GM21737 (cell line): ENCODE data around the gene NAA20.
A peak's percentile ranks its signal among the peaks of the same experiment; 100 is the strongest.

Experiments used
- ATAC-seq: cut with Tn5 transposase; IDR thresholded peaks from one replicate; pipeline ENCODE4 v1.9.1; 2021; ENCODE audit warnings: mild to moderate bottlenecking, moderate library complexity; ENCODE audit not compliant: unreplicated experiment

Gene NAA20, protein sequence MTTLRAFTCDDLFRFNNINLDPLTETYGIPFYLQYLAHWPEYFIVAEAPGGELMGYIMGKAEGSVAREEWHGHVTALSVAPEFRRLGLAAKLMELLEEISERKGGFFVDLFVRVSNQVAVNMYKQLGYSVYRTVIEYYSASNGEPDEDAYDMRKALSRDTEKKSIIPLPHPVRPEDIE

DNA sequence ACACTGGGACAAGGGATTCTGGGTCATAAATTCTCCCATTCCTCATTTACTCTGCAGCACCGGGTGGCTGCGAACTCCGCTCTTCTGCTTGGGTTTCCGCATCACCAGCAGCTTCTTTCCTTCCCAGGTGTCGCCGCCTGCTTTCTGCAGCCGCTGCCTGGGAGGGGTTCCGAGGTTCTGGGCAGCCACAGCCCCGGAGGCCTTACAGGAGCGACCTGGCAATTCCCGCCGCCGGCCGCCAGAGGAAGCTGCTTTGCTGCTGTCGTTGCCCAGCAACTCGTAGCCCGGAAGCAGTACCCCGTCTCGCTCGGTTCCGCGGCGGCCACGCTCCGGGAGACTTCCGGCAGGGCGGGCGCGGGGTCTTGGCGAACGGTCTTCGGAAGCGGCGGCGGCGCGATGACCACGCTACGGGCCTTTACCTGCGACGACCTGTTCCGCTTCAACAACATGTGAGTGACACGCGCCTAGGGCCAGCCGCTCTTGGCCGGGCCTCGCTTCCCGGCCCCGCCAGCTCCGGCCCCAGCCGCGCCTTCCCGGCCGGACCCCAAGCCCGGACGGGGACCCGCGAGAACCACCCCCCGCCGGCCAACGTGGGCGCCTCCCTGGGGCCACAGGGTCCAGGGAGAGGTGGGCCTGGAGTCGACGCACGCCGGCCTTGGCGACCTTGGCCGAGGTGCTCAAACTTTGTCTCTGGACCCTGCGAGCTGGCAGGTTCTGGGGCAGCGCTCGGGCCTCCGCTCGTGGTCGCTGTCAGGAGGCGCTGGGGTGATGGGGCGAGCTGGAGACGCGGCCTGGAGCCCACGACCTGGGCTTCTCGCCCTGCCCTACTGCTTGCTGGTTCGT, at the start of gene NAA20:
Gene NAA20 (plus strand): TSS at position 362 of the 843 bp plus-strand sequence. CDS start 35 bp downstream, at position 397.
- peak; percentile 98 for ATAC-seq

DNA sequence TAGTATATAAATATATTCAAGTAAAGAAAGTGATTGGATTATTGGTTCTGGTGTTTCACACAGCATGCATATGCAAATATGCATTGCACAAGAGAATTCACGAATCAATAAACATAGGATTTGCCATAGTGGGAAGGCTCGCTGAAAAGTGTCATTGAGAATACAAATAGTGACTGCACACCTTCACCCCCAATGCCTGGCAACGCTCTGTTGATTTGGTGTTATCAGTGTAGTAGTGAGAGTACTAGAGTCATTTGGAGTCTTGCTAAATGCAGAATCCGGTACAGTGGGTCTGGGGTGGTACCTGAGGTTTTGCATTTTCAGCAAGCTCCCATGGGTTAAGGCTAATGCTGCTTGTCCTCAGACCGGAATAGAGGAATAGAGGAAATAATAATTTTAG, 49.7 kb upstream of the NAA20 start:
- no peak for ATAC-seq

DNA sequence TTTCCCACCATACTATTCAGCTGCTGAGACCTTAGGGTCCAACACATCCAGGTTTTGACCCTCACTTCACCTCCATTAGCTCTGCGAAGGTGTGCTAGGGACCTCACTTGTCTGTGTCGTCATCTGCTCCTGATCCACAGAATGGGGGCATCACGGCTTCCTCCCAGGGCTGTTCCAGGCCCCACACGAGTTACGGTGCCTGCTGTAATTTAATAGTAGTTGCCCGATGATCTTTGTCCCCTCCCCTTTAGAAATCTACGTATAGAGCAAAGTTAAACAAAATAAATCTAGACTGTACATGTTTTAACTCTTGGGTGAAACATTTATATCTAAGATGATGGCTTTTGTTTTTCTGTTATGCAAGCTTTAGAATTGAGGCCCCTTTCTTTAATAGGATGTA, 49.1 kb upstream of the NAA20 start:
- ATAC-seq, result no peak

DNA sequence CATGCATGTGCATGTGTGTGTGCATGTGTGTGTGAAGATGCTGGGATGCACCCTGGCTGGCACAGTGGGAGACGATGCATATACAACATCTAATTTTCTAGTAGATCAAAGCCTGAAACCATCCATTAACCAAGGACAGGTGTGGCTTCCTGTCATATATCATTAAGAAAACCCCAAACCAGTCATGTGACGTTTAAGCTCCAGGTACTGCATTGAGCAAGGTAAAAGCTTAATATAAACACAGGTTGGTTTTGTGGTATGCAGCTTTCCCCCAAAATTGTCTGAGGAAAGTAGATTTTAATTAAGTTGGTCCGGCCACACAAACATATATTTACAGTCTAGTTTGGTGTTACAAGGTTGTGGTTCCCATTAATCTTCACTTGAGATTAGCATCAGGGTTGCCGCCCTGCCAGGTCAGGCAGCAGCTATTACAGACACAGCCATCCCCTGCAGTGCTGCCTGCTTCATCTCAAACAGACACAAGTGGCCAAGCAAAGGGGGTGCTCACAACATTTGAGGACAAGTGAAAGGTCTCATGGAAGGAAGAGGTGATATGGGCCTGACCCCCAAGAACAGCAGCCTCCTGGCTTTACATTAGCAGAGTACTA, 48.6 kb upstream of the NAA20 start:
- ATAC-seq, result no peak

DNA sequence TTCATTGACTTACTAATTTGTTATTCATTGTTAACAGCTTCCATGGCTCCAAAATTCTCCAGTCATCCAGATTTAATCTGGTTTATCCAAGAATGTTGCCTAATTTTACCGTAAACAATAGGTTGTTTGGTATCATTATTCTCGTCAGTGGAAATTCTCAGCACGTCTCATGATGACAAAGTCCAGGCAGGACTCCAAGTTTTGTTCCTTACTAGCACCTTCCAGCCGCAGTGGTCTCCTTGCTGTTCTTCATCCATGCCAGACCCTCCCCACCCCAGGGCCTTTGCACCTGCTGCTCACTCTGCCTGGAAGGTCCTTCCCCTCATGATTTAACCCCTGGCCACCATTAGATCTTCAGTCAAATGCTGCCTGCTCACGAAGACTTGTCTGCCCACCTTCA, 48.1 kb upstream of the NAA20 start:
- no peak for ATAC-seq

DNA sequence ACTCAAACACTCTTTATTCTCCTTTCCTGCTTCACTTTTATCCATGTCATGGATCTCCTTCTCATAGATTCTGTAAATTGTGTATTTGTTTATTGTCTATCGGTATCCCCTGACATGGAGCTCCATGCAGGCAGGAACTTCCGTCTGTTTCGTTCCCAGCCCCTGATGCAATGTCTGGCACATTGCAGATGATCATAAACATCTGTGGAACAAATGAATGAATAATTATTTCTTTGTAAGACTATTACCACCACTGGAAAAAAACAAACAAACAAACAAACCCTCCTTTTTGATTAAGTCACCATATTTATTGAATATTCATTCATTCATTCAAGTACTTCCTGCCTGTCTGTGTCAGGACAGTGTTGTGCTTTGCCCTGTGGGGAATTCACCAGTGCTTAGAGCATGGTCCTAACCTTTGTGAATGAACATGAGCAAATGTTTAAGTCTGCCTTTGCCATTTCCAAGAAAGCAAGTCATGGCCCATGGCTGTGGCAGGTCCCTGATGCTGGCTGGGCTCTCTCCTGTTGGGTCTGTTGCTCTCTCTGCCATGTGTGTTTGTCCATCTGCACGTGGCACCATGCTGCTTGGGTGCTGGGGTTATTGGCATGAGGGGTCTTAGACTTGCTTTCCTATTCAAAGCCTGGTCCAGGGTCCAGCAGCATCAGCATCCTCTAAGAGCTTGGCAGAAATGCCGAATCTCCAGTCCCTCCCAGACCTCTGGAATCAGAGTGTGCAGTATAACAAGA, 47.5 kb upstream of the NAA20 start:
- no peak for ATAC-seq

DNA sequence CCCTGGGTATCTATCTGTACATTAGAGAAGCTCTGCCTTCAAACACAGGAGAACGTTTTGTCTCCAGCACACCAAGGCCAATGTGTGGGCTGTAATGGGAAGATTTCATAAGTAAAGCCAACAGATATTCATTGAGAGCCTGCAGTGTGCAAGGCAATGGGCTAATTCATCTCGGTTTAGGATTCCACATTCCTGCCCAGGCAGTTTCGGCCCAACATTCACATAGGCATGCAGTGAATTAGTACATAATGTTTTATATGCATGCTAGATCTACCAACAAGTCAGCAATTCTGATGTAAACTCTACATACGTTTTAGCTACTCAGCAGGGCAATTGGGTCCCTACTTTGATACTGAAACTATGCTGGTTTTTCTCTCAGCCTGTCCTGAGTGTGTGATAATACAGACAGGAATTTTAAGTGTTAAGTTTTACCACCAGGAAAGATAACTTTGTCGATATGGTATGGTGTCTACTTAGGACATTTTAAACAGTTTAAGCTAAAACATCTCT, 46.9 kb upstream of the NAA20 start:
- ATAC-seq, result no peak

DNA sequence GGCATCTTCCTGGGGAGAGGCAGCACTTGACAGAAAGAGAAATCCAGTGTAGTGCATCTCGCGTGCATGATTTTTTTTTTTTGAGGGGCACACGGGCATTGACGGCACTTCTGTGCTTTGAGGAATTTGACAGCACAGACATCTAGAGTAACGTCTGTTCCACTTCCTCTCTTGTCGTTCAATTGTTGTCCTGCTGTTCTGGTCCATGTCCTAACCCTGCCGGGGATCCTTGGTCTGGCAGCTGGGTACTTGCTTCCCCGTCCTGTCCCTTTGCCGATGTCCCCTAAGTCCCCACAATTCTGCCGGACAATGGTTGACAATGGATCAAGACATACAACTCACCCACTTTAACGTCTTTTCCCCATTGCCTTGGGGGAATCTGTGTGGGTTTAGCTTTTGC, 46.0 kb upstream of the NAA20 start:
- no peak for ATAC-seq

DNA sequence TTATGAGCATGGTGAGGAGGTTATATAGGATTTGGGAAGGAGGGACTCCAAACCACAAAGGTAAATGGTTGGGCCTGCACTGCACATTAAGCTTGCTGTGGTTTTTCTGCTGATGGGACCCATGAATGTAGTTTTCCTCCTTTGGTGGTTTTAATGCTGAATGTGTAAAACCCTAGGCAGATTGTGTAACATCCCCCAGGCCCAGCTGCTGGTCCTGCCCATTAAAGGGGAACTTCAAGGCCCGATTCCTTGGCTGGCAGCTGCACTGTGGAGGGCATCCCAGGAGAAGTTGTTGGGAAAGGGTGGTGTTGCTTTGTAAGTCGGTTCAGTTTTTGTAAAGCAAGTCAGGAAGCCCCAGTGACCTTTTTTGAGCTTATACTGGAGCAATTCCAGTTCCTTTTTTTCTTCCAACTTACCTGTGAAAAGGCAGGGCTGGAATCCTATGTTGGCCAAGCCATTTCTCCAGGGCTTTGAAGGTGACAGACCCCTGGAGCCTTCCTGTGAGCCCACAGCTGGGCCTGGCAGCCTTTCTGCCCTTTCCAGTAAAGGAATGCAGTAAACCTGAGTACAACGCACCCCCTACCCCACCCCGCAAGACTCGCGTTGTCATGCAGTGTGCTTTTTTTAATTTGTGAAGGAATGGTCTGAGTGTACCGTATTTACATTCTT, 43.1 kb upstream of the NAA20 start:
- no peak for ATAC-seq

DNA sequence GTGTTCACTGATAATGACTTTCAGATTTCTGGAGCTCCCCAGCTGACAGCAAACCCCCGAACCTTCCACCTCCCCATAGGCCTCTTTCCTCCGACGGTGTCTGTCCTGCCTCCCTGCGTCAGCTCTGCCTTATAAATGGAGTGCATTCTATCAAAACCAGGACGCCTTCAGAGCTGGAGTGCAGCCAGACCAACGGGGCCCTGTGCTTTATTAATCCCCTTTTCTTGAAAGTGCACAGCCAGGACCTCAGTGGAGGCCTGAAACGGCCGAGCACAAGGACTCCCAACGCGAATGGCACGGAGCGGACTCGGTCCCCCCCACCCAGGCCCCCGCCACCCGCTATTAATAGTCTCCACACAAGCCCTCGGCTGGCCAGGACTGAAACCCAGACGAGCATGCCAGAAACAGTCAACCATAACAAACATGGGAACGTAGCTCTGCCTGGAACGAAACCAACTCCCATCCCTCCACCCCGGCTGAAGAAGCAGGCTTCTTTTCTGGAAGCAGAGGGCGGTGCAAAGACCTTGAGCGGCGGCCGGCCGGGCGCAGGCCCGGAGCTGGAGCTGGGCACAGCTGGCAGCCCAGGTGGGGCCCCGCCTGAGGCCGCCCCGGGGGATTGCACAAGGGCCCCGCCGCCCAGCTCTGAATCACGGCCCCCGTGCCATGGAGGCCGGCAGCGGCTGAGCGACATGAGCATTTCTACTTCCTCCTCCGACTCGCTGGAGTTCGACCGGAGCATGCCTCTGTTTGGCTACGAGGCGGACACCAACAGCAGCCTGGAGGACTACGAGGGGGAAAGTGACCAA, 42.3 kb upstream of the NAA20 start:
- no peak for ATAC-seq

DNA sequence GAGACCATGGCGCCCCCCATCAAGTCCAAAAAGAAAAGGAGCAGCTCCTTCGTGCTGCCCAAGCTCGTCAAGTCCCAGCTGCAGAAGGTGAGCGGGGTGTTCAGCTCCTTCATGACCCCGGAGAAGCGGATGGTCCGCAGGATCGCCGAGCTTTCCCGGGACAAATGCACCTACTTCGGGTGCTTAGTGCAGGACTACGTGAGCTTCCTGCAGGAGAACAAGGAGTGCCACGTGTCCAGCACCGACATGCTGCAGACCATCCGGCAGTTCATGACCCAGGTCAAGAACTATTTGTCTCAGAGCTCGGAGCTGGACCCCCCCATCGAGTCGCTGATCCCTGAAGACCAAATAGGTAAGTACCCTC, 41.7 kb upstream of the NAA20 start:
- no peak for ATAC-seq

DNA sequence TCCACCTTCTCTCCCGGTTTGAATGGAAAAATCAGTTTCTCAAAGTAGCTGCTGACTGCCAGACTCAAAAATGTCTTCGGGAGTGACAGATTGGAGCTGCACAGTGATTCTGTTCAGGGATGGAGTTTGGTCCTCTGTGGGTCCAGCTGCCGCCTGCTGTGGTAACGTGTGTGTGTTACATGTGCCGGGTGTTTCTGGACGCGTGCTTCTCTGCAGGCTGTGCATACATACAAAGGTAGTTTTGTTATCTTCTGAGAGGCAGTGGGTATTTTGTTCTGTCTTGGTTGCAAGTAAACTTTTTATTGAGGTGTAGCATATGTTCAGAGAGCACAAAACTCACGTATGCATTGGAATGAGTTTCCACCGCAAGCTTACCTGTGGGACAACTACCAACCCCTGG, 41.3 kb upstream of the NAA20 start:
- ATAC-seq, result no peak

DNA sequence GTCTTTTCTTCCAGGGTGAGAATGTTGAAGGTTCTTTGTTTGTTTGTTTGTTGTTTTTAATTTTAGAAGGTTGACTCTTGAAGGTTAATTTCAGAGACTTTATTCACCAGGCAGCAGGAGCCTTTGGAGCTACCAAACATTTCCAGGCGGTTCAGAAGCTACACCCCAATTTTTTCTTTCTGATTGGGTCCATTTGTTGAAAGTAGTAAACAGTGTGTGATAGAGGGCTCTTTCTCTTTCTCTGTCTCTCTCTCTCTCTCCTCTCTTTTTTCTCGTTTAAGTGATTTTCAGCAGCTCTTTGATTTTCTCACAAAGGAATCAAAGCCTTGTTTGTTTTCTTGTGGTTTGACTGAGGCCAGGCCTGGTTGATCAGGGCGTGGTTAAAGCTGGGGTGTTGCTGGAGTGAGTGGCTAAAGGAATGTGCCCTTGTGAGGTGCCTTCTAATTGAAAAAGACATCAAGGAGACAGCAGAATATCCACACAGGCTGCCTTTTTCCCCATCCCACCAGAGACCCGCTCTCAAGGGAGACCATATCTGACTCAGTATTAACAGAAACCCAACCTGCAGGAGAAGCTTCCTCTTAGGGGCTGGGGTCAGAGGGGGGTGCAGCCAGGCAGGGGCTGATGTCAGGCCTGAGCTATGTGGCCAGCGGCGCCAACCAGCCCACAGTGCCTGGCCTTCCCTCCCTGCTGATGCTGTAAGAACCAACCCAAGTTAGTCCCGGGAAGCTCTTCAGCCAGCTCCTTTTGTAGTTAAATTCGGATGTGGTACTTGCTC, 40.4 kb upstream of the NAA20 start:
- no peak for ATAC-seq

DNA sequence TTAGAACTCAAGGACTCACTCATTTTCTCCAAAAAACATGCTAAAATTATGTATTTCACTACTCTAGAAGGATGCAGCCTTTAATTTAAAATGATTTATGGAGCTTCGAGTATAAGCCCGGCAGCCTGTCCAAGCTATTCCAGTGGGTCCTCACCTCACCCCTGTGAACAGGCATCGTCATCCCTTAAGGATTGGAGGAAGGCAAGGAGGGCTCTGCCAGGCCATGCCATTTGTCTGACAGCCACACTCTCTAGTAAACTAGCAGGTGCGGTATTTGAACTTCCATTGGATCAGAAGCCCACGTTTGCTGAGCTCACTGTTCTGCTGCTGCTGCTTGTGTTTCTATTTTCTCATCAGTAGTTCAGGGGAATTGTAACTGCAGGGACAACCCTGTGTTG, 39.8 kb upstream of the NAA20 start:
- ATAC-seq, result no peak

DNA sequence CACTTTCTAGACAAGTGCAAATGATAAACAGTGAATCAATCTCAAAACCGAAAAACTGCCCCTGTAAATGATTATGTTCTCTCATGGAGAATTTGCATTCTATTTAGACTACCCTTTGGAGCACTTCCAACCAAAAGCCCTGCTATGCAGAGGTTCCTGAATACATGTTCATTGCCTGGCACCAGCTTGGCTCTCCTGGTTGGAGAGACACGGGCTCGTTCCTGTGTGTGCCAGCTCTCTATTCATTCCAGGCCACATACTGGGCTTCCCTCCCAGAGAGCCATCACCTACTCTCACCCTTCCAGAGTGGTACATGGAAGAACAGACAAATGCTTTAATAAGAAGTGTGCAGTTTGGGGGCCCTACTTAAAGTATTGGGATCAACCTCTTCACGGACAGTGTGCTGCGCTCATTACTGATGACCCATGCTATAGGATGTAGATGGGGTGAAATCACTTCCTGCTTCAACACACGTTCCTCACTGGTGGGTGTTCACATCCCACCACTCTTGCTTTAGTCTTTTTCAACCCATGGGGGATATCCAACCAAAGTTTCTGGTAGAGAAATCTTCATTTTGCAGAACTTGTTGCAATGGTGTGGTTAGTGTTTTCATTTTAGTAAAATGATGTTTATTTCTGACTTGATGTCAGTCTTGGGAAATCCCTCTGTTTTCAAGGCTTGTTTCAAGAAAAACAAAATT, 38.5 kb upstream of the NAA20 start:
- ATAC-seq, result no peak

DNA sequence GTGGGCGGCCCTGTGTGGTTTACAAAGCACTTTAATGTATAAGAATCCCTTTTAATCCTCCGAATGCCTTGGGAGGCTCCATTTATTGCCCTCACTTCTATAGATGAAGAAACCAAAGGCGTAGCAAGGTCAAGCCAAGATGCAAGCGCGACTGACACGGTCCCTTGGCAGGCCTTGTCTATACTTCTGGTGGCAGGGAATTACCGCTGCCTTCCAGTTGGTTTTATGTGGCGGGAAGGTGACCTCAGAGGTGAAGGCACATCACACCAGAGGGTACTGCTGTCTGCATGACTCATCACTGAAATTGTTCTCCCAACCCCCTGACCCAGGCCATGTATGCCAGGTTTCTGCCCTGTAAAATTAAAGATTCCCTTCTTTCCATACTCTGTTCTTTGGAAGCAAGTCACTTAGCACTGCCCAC, 36.1 kb upstream of the NAA20 start:
- no peak for ATAC-seq

DNA sequence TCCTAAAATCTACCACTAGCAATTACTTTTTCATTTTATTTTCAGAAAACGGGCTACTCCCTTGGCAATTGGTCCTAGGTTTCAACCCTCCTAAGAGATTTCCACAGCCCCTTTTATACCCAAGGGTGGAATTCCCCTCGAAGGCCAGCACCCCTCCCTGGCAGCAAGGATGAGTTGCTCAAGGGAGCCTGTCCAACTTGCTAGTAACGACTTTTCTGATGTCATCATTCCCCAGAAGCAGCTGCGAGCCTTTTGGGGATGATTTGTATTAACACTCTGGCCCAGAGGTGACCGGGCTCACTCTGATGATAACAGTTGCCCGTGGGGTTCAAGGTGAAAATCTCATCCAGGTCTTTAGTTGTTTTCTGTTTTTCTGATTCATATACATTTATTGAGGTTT, 30.7 kb upstream of the NAA20 start:
- ATAC-seq, result no peak

DNA sequence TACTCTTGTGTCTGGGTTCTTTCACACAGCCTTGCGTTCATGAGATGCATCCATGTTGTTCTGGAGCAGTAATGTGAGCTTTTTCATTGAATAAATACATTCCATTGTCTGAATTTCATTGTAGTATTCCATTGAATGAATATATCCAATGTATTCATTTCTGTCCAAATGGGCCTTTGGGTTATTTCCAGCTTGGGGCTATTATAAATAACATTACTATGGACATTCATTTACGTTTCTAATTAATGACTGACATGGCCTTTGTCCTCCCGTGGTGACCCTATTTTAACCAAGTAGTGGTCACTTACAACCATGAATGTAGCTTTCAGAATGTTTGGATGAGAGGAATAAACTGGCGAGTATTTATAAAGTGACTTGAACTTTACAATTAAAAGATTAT, 30.1 kb upstream of the NAA20 start:
- no peak for ATAC-seq

DNA sequence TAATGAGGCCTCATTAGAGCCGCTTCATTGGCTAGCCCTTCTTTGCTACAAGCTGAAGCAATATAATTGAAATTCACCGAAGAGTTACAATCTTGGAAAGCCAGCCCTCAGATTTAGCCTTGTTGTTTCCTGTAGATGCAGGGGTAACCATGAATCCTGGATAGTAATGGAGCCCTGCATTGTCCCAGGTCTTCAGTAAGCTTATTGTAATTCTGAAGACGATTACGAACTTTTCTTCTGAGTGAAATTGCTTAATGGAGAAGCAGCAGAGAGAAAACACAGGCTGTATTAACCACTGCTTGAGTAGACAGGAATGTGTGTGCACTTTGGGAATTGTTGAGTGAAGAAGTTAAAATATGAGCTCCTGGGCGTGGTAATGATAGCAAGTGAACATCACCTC, 26.3 kb upstream of the NAA20 start:
- ATAC-seq, result no peak
